Activated CD4-positive, CD25-positive, alpha-beta regulatory T cell treated with anti-CD3 and anti-CD28 coated beads, Interleukin-2, amount 50 U/mL, for 24 hours (primary cell): ENCODE data around the gene SOBP.

Source experiments
- ATAC-seq, 2 donors: fragments of 150-1000 bp; cut with Tn5 transposase; one replicate each; pipeline ENCODE4 v1.10.0; 2021; ENCODE audit warnings: mild to moderate bottlenecking in 1 of 2, moderate library complexity in 1 of 2

The SOBP gene

DNA sequence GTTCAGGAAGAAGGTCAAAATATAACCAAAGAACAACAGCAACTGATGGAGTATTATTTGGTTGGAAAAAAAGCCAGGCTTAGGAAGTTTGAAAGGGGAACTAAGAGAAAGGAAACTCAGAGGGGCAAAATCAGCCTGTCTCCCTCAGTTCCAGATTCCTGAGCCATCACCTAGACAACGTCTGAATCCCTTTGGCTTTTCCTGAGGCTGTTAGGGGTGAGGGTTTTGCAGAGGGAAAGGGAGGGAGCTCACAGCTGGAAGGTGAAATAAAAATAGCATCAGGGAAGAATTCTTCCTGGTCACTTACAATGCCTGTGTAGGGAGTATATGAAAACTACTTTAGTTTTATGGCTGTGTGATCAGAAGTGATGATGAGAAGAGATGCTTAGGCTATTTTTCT, 100.5 kb downstream of the SOBP start:
- no peak for ATAC-seq

DNA sequence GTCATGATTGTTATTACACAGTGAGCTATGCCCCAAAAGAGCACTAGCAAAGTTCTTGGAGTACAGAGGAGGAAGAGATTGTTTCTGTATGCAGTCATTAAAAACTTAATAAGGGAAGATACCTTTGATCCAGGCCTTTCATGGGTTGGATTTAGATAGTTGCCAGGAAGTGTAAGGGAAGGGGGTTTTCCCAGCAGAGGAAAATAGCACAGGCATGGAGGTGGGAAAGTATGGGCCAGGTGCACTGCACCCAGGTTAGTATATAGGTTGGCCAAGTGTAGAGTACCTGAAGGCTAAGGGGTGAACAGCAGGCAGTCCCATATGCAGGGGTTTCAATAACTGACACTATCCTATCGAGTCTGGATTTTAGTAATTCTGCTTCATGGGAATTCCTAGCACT, 101.4 kb downstream of the SOBP start:
- ATAC-seq: no peak

DNA sequence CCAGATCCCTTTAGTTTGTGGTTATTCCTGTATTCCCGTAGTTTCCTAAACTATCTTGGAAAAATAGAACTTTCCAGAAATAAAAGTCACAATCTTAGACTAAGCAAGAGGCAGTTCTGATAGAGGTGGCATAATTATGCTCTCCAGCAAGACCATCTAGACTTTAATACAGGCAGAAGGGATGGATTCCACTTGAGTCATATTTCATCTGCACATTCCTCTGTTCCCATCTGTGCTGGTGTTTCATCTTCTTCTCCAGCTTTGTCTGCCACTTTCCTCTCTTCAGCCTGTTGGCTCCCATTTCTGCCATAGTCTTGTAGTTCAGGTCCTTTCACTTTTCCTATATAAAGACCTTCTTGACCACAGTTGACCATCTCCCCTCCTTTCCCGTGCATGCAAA, 102.9 kb downstream of the SOBP start:
- no peak for ATAC-seq

DNA sequence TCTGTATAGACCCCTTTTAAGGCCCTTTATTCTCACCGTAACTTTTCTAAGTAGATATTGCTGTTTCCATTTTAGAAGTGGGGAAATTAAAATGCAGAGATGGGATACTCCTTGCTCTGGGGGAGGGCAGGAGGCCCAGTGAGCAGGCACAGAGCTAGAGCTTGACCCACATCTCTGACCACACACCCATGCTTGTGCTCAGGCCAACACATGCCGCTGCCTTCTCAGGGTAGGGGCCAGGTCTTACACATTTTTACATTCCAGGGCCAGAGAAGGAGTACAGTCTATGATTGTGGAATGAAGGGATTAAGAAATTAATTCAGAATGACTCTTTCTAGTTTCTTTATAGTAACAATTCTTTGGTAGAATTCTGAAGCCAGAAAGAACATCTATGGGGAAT, 104.8 kb downstream of the SOBP start:
- ATAC-seq: no peak

DNA sequence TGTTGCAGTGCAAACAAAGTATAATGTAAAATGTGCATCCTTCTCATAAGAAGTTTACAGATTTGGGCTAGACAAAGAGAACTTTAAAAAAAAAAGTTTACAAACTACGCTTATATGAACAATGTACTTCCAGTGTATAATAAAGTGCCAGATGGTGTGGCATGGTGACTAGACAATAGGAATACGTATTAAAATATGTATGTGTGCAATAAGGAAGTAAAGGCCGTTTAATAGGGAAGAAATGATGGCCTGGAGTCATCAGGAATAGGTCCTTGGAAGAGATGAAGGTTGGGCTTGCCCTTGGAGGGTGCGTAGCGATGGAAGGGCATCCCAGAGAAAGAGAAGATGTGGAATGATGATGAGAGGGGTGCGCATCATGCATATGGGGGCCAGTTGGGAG, 108.2 kb downstream of the SOBP start:
- no peak for ATAC-seq

DNA sequence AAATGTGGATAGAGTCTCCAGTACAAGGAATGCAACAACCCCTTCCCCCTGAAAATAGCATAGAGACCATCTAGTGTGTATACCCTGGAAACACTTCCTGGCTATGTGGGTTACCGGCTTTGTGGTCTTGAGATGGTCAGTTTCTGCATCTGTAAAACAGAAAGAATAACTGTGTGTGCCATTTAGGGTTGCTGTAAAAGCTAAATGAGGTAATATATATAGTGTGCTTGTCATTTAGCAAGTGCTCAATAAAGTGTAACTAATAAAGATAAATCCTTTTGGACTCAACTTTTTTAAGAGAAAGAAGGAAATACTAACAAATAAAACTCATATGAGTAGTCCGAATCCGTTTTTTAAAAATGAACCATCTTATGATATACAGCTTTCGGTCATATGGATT, 109.1 kb downstream of the SOBP start:
- no peak for ATAC-seq

DNA sequence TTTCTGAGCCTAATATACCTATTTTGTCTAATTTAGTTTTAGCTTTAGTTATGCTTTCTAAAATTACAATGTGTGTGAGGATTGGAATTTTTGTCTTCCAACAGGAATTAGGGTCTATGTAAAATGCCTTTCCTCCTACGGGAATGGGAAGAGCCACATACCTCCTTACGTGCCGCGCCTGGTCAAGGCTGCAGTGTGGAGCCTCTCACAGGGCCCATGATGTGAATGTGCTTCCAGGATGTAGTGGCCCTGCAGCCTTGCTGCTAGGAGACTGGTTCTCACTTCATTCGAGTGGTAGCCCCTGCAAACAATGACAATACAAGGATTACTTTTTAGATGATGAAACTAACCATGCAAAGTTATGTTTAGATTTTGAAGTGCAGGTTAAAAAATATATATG, 110.2 kb downstream of the SOBP start:
- no peak for ATAC-seq

DNA sequence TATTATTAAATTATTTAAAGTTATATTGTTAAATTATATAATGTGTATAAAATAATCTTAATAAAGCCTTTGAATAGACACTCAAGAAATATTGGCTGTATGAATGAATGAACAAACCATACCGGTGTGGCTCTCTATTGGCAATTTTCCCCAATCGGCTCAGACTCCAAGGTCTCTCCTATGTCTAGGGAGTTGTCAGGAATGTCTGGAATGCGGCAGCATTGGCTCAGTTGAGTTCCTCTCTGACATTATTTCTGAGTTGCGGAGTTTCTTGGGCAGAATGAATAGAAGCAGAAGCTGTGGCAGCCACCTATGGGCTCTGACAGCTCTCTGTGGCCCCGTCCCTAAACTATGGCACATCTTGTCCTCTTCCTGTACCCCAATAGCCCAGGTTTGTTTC, 111.0 kb downstream of the SOBP start:
- ATAC-seq: no peak

DNA sequence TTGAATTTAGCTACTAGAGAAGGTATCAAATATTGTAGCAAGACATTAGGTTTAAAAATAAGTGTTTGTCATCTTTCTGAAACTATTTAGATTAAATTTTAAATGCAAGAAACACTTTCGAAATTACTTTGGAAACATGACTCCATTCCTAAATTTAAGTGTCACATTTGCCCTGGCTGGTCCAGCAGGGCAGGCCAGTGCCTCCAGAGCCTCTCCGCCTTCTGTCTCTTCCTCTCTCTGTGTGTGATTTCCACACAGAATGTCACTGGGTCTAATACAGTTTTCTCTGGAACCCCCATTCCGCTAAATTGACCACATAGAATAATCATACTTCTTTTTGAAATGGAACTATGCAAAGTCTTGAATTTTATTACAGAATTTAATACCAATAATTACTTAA, 111.5 kb downstream of the SOBP start:
- ATAC-seq: no peak

DNA sequence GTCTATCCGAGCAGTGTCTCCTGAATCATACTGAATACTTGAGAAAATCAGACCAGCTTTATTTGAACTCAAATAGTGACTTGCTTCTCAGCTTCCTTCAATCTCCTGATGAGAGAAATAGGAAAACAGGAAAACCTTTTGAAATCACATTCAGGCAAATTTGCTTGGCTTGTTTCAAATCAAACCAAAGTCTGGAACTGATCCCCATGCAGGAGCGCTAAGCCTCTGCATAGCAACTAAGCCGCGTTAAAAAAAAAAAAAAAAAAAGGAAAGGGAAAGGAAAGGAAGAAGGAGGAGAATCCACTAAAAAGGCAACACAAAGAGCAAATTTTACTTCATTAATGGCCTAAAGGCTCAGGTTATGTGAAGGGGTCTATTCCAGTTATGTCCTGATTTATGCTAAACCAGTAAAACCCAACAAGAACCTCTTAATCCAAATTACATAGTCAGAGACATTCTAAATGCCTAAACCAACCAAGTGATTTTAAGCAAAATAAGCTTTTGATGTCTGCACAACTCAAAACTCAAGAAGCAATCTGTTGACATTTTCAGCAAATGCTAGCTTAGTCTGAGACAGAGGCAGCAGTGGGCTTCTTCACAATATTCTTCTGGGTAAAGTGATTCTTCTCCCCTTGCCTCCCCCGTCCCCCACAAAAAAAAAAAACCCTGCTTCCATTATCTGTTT, 112.5 kb downstream of the SOBP start:
- no peak for ATAC-seq

DNA sequence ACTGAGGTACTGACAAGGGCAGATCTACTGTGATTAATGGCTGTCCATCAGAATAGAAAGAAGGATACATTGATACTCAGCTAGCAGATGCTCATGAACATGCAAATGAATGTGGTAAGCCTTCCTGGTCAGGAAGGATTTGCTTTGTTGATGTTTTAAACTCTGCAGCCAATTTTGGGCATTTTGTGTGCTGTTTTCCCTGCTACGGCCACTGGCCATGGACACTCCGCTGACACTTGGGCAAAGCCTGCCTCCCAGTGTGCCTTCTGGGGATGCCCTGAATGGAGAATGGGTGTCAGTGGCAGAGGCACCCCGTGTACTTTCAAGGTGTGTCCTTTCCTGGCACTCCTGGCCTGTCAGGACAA, 113.1 kb downstream of the SOBP start:
- ATAC-seq: no peak

DNA sequence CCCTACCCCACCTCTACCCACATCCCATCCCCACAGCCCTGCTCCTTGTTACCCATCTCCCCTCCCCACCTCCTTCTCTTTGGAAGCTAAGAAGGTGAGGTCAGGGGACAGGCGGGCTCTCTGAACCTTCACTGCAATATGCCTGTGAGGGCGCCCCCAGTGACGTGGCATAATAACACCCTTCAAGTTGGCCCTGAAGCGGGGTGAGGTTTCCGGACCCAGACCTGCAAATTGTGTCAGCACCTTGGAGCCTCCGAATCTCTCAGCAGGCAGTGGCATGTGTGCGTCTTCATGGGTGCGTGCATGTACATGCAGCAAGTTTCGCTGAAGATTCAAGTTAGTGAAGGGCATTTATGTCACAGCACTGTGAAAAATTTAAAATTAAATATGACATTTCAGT, 114.6 kb downstream of the SOBP start:
- no peak for ATAC-seq

DNA sequence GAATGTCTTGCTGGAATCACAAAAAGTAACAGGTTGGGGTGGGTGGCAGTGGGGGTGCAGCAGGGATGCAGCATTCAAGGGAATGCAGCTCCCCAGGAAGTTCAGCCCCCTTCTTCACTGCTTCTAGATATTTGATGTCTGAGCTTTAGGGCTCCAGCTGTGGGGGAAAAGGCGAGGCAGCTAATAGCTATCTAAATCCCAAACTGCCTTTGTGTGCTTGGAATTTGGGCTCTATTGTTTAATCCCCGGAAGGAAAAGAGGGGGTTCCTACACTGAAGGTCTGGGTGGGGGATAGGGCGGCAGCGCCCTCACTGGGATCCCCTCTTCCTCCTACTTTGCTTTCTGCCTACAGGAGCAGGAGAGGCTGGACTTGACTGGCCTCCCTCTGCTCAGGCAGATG, 116.5 kb downstream of the SOBP start:
- ATAC-seq: no peak

DNA sequence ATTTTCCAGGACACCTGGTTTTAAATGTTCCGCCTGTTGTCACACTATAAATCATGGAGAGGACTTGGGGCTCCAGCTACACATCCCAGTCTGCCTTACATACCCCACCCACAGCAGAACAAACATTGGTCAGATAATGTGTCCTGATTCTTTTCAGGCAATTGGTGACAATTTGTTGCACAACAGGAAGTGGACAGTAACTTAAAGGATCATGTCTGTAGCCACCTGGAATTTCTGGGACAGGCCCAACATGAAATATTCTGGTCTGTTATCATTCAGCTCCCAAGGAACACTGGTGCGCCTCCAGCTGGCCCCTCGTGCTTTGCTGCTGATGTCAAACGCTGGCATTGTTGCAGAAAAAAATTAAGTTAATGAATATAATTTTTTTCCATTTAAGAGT, 117.2 kb downstream of the SOBP start:
- ATAC-seq: no peak

DNA sequence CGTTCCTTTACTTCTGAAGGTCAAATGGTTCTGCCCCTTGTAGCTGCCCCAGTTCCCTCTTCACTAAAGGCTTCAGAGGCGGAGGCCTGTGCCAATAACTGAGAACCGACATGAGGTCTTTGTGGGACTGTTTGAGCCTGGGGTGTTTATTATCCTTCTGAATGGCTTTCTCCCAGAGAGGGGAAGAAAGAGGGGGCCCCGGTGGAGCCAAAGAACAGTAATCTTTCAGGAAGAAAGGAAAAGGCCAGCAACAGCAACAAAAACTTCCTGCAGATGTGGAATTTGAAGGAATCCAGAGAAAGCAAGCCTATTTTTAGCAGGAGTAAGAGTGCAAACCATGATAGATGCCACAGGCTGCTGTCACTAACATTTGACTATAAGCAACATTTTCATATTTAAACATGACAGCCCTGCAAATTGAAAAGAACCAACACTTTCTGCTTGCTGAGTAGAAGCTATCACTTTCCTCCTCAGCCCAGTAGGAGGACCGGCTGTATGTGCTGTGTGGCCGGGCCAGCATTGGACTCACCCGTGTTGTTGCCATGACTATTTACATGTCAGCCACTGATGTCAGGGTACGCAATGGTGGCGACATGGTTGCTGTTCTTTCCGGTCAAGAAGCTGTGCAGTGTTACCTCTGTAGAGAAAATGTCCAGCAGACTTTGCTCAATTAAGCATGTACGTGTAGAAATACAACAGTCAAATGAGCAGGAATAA, 121.3 kb downstream of the SOBP start:
- no peak for ATAC-seq

DNA sequence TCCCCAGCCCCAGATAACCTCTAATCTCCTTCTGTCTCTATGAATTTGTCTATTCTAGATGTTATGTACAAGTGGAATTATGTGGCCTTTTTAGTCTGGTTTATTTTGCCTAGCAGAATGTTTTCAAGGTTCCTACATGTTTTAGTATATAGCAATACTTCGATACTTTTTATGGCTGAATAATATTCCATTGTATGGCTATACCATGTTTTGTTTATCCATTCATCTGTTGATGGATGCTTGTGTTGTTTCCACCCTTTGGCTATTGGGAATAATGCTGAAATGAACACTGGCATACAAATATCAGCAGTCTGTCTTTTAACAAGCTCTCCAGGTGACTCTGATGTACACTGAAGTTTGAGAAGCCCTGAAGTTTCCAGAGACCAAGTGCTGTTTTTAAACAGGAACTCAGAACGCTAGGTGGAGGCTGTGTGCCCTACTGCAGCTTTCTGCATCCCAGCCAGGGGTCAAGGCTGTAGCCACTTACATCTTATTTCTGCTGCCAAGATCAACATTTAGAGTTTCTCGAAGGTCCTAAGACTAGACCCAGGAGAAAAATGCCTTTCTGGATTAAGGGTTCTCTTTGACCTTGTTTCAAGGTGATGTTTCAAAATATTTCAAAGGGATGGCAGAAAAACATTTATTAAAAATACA, 123.0 kb downstream of the SOBP start:
- no peak for ATAC-seq

DNA sequence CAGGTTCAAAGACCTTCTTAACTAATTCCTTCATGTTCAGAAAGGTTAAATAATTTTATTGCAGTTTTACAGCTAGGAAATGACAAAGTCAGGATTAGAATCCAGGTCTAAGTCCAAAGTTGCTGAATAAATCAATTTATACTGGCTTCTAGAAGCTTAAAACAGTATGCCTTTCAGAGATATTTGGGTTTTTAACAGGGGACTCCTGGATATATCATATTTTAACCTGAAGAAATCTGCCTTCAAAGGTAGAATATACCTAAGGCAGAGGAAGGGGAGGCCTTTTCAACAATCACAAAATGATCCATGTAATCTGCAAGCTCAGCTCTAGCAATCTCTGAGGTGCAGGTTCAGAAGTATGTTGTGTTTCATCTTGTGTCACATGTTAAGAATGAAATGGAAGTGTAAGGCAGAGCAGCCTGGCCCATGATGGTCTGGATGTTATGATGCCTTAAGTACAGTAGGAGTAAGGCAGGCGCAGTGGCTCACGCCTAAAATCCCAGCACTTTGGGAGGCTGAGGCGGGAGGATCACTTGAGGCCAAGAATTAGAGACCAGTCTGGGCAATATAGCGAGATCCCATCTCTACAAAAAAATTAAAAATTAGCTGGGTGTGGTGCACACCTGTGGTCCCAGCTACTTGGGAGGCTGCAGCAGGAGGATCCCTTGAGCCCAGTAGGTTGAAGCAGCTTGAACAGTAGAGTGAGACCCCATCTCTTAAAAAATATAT, 123.9 kb downstream of the SOBP start:
- no peak for ATAC-seq

DNA sequence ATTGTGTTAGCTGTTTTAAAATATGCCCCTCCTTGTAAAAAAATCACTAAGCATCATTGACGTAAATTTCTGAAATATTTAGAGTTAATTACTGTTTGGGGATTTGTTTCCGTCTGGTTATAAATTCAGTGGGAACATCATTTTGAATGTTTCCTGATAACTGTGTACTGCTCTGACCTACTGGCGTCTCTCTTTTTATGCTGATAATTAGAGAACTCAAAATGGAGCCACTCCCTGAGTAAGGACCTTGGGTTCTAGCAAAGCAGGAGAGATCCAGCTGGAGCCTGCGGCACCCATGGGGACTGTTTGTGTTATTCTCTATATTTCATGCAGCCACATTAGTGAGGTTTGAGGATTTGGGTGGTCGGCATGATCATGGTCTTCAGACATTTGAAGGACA, 124.9 kb downstream of the SOBP start:
- ATAC-seq: no peak

DNA sequence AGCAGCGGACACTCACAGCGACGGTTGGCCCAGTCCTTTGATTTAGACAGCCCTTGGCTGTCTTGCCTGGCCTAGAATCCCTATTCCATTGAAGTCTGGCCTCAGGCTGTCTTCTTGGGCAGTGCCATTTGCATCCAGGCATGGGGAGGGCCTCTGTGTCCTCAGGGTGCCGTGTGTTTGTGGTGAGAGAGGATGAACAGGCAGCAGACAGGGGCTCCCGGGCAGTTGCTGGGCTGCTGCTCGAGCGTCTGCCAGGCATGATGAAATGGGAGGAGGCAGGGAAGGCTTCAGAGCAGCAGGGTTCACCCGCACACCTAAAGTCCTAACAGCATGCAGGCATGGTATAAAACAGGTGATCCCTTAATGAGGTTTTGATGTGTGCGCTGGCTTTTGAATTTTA, 126.9 kb downstream of the SOBP start:
- no peak for ATAC-seq

DNA sequence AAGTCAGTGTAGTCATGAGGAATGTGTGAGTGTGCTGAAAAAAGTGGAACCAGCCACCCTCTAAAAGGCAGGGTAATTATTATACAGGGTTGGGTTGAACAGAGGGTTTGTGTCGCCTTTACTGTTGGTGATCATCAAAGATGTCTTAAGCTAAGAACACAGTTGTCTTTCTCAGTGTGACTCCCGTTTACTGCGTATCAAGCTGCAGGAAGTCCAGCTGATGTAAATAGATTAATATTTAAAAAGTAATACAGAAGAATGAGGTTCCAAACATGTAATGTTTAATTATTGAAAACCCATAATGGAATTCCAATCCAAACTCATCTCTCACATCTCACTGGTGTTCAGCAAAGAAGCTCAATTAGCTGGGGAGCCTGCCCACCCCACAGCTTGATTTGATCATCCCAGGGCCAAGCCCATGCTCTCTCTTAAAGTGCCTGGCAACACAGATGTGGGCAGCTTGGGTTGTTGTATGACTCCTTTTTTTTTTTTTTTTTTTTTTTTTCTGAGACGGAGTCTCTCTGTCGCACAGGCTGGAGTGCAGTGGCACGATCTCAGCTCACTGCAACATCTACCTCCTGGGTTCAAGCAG, 127.5 kb downstream of the SOBP start:
- no peak for ATAC-seq

DNA sequence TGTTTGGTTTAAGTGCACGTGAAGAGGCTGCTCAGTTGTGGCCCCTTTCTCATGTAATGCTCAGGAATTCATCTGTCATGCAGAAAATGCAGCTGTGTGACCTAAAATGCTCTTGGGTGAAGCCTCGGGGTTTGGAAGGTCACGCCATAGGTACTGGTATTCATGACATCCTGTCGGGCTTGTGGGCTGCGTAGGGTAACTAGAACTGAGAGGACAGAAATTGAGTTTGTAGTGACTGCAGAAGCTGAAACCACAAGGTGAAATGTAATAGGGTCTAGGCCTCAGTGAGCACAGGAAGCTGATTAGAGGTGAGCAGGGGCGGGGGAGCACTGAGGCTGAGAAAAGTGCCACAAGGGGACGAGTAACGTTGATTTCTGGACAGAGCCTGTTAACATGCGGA, 128.8 kb downstream of the SOBP start:
- peak; percentile 86 to 89 for ATAC-seq

DNA sequence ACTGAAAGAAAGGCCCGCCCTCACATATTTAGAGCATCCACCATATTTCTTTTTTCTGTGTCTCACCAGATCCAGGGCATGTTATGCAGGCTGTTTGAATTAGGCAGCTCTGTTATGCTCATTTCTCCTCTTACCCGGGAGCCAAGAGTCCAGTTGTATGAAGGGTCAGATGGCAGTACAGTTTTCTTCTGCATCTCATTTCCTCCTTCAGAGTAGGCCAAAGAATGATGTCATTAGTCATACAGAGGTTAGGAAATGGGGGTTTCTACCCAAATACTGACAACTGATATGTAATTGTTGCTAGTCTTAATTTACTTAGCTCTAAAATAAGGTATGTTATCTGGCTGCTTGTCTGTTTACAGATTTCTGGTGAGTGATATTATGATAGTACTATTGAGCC, 130.8 kb downstream of the SOBP start:
- no peak for ATAC-seq

DNA sequence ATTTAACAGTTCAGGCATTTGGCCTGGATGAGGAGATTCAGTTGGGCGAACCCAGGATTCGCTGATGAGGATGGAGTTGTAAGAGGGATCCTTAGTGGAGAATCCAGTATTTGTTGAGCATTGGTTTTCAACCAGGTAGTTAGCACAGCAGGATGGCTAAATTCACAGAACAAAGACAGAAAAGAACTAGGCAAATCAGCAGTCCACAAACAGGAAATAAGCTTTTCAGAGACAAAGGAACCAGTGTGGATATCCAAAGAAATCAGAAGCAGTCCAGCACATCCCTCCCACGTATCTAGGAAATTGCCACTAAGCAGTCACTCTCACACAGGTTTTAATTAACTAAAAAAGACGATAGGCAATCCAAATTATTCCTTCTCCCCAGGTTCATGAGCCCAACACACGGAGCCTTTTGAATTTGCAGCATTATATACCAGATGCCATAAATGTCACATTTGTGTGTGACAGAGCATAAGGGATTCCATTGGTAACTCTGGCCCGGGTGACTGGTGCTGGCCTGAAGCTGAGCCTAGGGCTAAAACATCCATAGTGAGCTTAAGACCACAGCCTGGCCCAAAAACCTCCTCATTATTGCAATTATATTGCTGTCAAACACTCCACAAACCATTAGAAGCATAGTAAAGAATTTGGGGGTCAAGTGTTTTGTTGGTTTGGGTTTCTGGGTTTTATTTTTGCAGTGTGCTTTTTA, 131.5 kb downstream of the SOBP start:
- ATAC-seq: no peak
